IMR-90 (cell line): ENCODE measurements around the gene RNU5D-1. TPM values are rescaled to one million over a fixed set of nuclear protein-coding genes. Genes with fewer than 3 reads are reported as not detected.
"Not testable (repeated sequence)": the region's sequence is repeated elsewhere in the genome, so short reads cannot be mapped to it uniquely, and the experiment has no call there.

Experiments
- ATAC-seq: fragments of 200-7000 bp; cut with Tn5 transposase; 2 replicates; pipeline ENCODE4 v1.9.1; 2020; ENCODE audit warnings: low read depth, mild to moderate bottlenecking, moderate library complexity
- BruUV-seq: library from RNA; stranded (reverse); fragments of 400-500 nt; replicated peaks from 2 replicates; lab custom pipeline; 2021; lab: Mats Ljungman, UMichigan
- CTCF ChIA-PET: fragments of 300-600 bp; formaldehyde crosslinking; extraction: SDS; loops from one replicate; lab custom pipeline; 2021; ENCODE audit warnings: antibody characterized with exemption; lab: Yijun Ruan, JAX
- POLR2A ChIA-PET: fragments of 300-600 bp; sonication (Branson Sonifier 250); formaldehyde crosslinking; loops from one replicate; lab custom pipeline; 2022; ENCODE audit warnings: antibody characterized with exemption; ENCODE audit not compliant: unreplicated experiment; lab: Charles Lee
- DNase-seq: peaks from one replicate; pipeline ENCODE4 v3.0.0; 2013
- H2AFZ ChIP-seq: replicated peaks from 2 replicates; pipeline ENCODE3; 2013; ENCODE audit warnings: low read length, mild to moderate bottlenecking; ENCODE audit not compliant: poor library complexity
- H2AK5ac ChIP-seq: 2 replicates; pipeline ENCODE4 v1.6.1; 2013; ENCODE audit warnings: low read depth, low read length, inconsistent platforms
- H2AK9ac ChIP-seq: replicated peaks from 2 replicates; pipeline ENCODE3; 2013; ENCODE audit warnings: mild to moderate bottlenecking, low read depth, low read length, moderate library complexity; ENCODE audit not compliant: poor library complexity
- H2BK120ac ChIP-seq: 2 replicates; pipeline ENCODE4 v1.6.1; 2013; ENCODE audit warnings: low read depth, low read length, inconsistent platforms
- H2BK15ac ChIP-seq: 3 replicates; pipeline ENCODE4 v1.6.1; 2013; ENCODE audit warnings: low read depth, low read length, inconsistent platforms
- H2BK20ac ChIP-seq: 2 replicates; pipeline ENCODE4 v1.6.1; 2013; ENCODE audit warnings: low read depth, mild to moderate bottlenecking, inconsistent platforms, low read length, moderate library complexity
- H2BK5ac ChIP-seq: 2 replicates; pipeline ENCODE4 v1.6.1; 2013; ENCODE audit warnings: mild to moderate bottlenecking, low read depth, low read length, inconsistent platforms; ENCODE audit not compliant: poor library complexity, severe bottlenecking
- H3K14ac ChIP-seq: replicated peaks from 2 replicates; pipeline ENCODE4 v1.6.1; 2013; ENCODE audit warnings: low read depth, low read length, inconsistent platforms
- H3K18ac ChIP-seq: 2 replicates; pipeline ENCODE4 v1.6.1; 2013; ENCODE audit warnings: low read depth, low read length, control low read depth
- H3K23ac ChIP-seq: 2 replicates; pipeline ENCODE4 v1.6.1; 2013; ENCODE audit warnings: low read depth, low read length, inconsistent platforms
- H3K27ac ChIP-seq: 2 replicates; pipeline ENCODE4 v1.5.1; 2013; ENCODE audit warnings: mild to moderate bottlenecking, control low read depth, low read length; ENCODE audit not compliant: insufficient read depth
- H3K27me3 ChIP-seq: 2 replicates; pipeline ENCODE4 v1.6.1; 2013; ENCODE audit warnings: low read length; ENCODE audit not compliant: control insufficient read depth, insufficient read depth
- H3K36me3 ChIP-seq: 2 replicates; pipeline ENCODE4 v1.6.1; 2013; ENCODE audit warnings: low read length, mixed read lengths; ENCODE audit not compliant: control insufficient read depth, insufficient read depth
- H3K4ac ChIP-seq: 2 replicates; pipeline ENCODE4 v1.6.1; 2013; ENCODE audit warnings: low read depth, low read length, inconsistent platforms
- H3K4me1 ChIP-seq: 2 replicates; pipeline ENCODE4 v1.6.1; 2013; ENCODE audit warnings: low read length, mixed read lengths; ENCODE audit not compliant: control insufficient read depth, insufficient read depth
- H3K4me2 ChIP-seq: 2 replicates; pipeline ENCODE4 v1.6.1; 2013; ENCODE audit warnings: low read depth, mild to moderate bottlenecking, control low read depth, low read length, moderate library complexity
- H3K4me3 ChIP-seq: 2 replicates; pipeline ENCODE4 v1.5.1; 2013; ENCODE audit warnings: low read depth, mild to moderate bottlenecking, control low read depth, low read length, moderate library complexity; ENCODE audit not compliant: insufficient read depth
- H3K56ac ChIP-seq: 2 replicates; pipeline ENCODE4 v1.6.1; 2013; ENCODE audit warnings: low read length, inconsistent platforms; ENCODE audit not compliant: insufficient read depth; ENCODE audit errors: extremely low read depth
- H3K79me1 ChIP-seq, 2 experiments: 2 replicates each; pipeline ENCODE4 v1.6.1; 2013; ENCODE audit warnings: low read length in 2 of 2, inconsistent platforms in 1 of 2, low read depth in 1 of 2
- H3K9ac ChIP-seq: 2 replicates; pipeline ENCODE4 v1.6.1; 2013; ENCODE audit warnings: low read depth, low read length, control low read depth
- H3K9me1 ChIP-seq: 2 replicates; pipeline ENCODE4 v1.6.1; 2013; ENCODE audit warnings: low read length, inconsistent platforms; ENCODE audit not compliant: insufficient read depth
- H3K9me3 ChIP-seq: 2 replicates; pipeline ENCODE4 v1.6.1; 2013; ENCODE audit warnings: low read length; ENCODE audit not compliant: control insufficient read depth, insufficient read depth
- H4K20me1 ChIP-seq: 2 replicates; pipeline ENCODE4 v1.6.1; 2013; ENCODE audit warnings: low read length, inconsistent platforms; ENCODE audit not compliant: insufficient read depth
- H4K5ac ChIP-seq: 2 replicates; pipeline ENCODE4 v1.6.1; 2013; ENCODE audit warnings: mild to moderate bottlenecking, low read depth, low read length, control low read depth
- H4K8ac ChIP-seq, 2 experiments: 2 replicates each; pipeline ENCODE4 v1.6.1; 2013; ENCODE audit warnings: low read depth in 2 of 2, low read length in 2 of 2, control low read depth in 1 of 2, inconsistent platforms in 1 of 2
- H4K91ac ChIP-seq: 2 replicates; pipeline ENCODE4 v1.6.1; 2013; ENCODE audit warnings: low read depth, low read length, inconsistent platforms; ENCODE audit not compliant: insufficient read depth
- BHLHE40 ChIP-seq: fragments of 150-350 bp; IDR thresholded peaks from 2 replicates; pipeline ENCODE4 v1.6.1; 2016; ENCODE audit warnings: mild to moderate bottlenecking, low read depth, low read length
- CEBPB ChIP-seq: IDR thresholded peaks from 2 replicates; pipeline ENCODE4 v1.6.1; 2012; ENCODE audit warnings: low read depth, low read length, improper control_type of control experiment
- SMC3 ChIP-seq: fragments of 150-350 bp; IDR thresholded peaks from 2 replicates; pipeline ENCODE4 v1.6.1; 2016; ENCODE audit warnings: low read depth, mild to moderate bottlenecking, antibody characterized with exemption, low read length, moderate library complexity
- WGBS, 2 experiments: methylation state at CpG; one replicate each; pipeline versions ENCODE4 v1.1.5 to v1.1.7; 2013; ENCODE audit warnings: missing lambda C conversion rate in 2 of 2; ENCODE audit not compliant: insufficient read length in 1 of 2; ENCODE audit errors: extremely low coverage in 2 of 2; 5-methylcytosine and 5-hydroxymethylcytosine counted together
- dilution Hi-C: fragments of 300-500 bp; cut with HindIII; formaldehyde crosslinking; loops from one replicate; pipeline ENCODE4 v1.14.3; 2018; ENCODE audit warnings: low sequenced_read_pairs; ENCODE audit not compliant: unreplicated experiment
- in situ Hi-C: fragments of 300-500 bp; cut with MboI; formaldehyde crosslinking; loops from 3 replicates; pipeline ENCODE4 v1.14.3; 2019; ENCODE audit warnings: low sequenced_read_pairs, inconsistent platforms, mixed read lengths
- intact Hi-C: fragments of 100-400 bp; cut with micrococcal nuclease; formaldehyde crosslinking; loops from 2 replicates; pipeline ENCODE4 v1.10.0; 2022
- polyA plus RNA-seq, 3 experiments: library from polyadenylated mRNA; depleted of rRNA; stranded (reverse); fragments of >200 nt; gene quantifications; 2 replicates each; pipeline ENCODE4 v1.2.3, GENCODE V29; 2012; ENCODE audit warnings: low replicate concordance in 1 of 3
- total RNA-seq: library from RNA; depleted of rRNA; stranded (reverse); fragments of >200 nt; gene quantifications from 2 replicates; pipeline ENCODE4 v1.2.3, GENCODE V29; 2012

The RNU5D-1 gene
- total and polyA plus RNA-seq, 2 of the 4 experiments (the other 2 are of a cell fraction): not detected

DNA sequence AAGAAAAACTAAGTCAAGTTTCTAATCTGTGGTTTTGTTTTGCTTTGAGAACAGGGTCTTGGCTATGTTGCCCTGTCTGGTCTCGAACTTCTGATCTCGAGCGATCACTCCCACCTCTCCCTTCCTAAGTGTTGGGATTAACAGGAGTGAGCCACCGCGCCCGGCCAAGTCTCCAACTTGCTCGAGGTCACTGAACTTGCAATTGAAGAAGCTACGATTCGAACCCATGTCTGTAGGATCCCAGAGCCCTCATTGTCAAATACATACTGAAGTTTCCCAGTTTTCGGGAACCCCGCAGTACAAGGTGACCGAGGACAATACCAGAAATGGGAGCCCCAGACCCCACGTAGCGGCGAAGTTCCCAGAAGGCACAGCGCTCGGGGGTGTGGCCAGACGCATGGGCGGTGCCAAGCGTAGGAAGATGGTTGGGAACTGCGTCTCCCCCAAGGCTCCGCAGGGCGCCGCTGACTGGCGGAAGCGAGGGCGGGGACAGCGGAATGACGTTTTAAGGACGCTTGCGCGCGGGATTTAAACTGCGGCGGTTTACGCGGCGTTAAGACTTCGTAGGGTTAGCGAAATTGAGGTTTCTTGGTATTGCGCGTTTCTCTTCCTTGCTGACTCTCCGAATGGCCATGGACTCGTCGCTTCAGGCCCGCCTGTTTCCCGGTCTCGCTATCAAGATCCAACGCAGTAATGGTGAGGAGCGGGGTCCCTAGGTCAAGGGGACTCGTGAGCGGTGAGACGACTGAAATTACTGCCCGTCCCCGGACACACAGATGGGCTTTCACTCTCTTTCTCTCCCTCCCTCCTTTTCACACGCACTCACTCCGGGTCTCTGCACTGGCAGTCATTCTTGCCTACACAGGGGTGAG is 8.6 kb upstream of the RNU5D-1 start, which contains the start of gene KIF2C (continued):
- TF ChIP-seq CEBPB (no peak), BHLHE40 (0 out of 2 replicates have a peak, but pooled peaks have one; percentile 1), SMC3 (no peak)

DNA sequence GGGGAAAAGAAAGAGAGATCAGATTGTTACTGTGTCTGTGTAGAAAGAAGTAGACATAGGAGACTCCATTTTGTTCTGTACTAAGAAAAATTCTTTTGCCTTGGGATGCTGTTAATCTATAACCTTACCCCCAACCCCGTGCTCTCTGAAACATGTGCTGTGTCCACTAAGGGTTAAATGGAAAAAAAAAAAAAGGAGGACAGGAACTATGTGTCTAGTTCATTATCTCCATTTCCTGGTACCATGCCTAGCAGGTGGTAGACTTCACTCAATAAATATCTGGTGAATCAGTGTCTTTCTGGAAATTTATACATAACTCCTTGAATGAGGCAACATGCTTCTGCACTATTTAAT is 8.0 kb upstream of the RNU5D-1 start:
- Histone ChIP-seq H3K4me2 (peak overlapping the region; percentile 85), H2BK120ac (peak overlapping the region; percentile 62; the same call in 1 of the 2 replicates), H4K5ac (peak overlapping the region; percentile 95), H3K14ac (peak overlapping the region; percentile 99; the same call in 1 of the 2 replicates), H2AK9ac (peak overlapping the region; percentile 76), H4K8ac (peak overlapping the region; percentile 68 to 97), H3K27ac (peak overlapping the region; percentile 63; the same call in 1 of the 2 replicates), H3K56ac (peak overlapping the region; percentile 87; the same call in 1 of the 2 replicates), H3K9ac (peak overlapping the region; percentile 82), H3K79me1 (peaks cover 19 to 37% of the 10 kb centered on the region in 2 experiments), H2BK5ac (peak overlapping the region; percentile 82), H3K4ac (peak overlapping the region; percentile 94; the same call in 1 of the 2 replicates), H3K4me3 (peak overlapping the region; percentile 77), H4K91ac (peak overlapping the region; percentile 84; the same call in 1 of the 2 replicates), H2AFZ (peak overlapping the region; percentile 95), H3K23ac (peak overlapping the region; percentile 24)
- H3K9me1 ChIP-seq, H4K20me1 ChIP-seq, H3K36me3 ChIP-seq, H2BK15ac ChIP-seq, CTCF ChIA-PET, H3K18ac ChIP-seq, H2BK20ac ChIP-seq, H3K4me1 ChIP-seq, H3K27me3 ChIP-seq, H3K9me3 ChIP-seq, H2AK5ac ChIP-seq, in situ Hi-C loops, DNase-seq, dilution Hi-C loops, POLR2A ChIA-PET, ATAC-seq, BruUV-seq: not testable (repeated sequence)
- intact Hi-C loops: loop anchor here (2.0 kb wide), 1 partner anchor 36 kb away; the partner anchor contains the start of gene RPS8
- no CpG with 5 or more reads among the region's 1 CpG for WGBS, 2 experiments
